Testis (tissue), 3 donors: Measurements from ENCODE around the gene CNNM2. TPM values are rescaled to one million over a fixed set of nuclear protein-coding genes. Genes with fewer than 3 reads are reported as not detected.

Experiments
- DNase-seq: peaks from one replicate; pipeline ENCODE4 v3.0.0-alpha.2; 2019
- H3K27ac ChIP-seq, 2 donors: fragments of 200-600 bp; sonication (generic); one replicate each; pipeline ENCODE4 v1.5.1; 2019
- H3K27me3 ChIP-seq: fragments of 200-600 bp; sonication (generic); one replicate; pipeline ENCODE4 v1.5.1; 2019
- H3K36me3 ChIP-seq: fragments of 200-600 bp; sonication (generic); one replicate; pipeline ENCODE4 v1.5.1; 2017; ENCODE audit warnings: low read depth; ENCODE audit errors: missing control alignments
- H3K4me1 ChIP-seq: fragments of 200-600 bp; sonication (generic); one replicate; pipeline ENCODE4 v1.5.1; 2019
- H3K4me3 ChIP-seq, 2 donors: fragments of 200-600 bp; sonication (generic); one replicate each; pipeline ENCODE4 v1.5.1; 2017 to 2019
- H3K9me3 ChIP-seq: fragments of 200-600 bp; sonication (generic); one replicate; pipeline ENCODE4 v1.5.1; 2017
- POLR2A ChIP-seq: fragments of 450-650 bp; IDR thresholded peaks from one replicate; pipeline ENCODE4 v1.6.1; 2017; ENCODE audit warnings: antibody characterized with exemption, mild to moderate bottlenecking, moderate library complexity
- WGBS, 2 donors: methylation state at CpG; one replicate each; pipeline ENCODE4 v1.1.5; 2018; 5-methylcytosine and 5-hydroxymethylcytosine counted together
- intact Hi-C: fragments of 100-400 bp; cut with DNase I; formaldehyde crosslinking; loops from one replicate; pipeline ENCODE4 v1.15.1; 2023; ENCODE audit warnings: low total_unique reads
- polyA plus RNA-seq: library from polyadenylated mRNA; stranded (reverse); fragments of 350-450 nt; fragmentation: Illumina TruSeq; extraction: RNeasy Lipid Tissue Mini Kit (QIAGEN cat#74804); gene quantifications from one replicate; pipeline ENCODE4 v1.2.3, GENCODE V29; 2014; ENCODE audit warnings: low read depth, low replicate concordance; ENCODE audit not compliant: insufficient read depth
- total RNA-seq, 2 donors: library from RNA; depleted of rRNA; stranded (reverse); fragments of >200 nt; gene quantifications; one replicate each; pipeline ENCODE4 v1.2.3, GENCODE V29; 2016
- TF ChIP-seq, protein P1 (sequence below), 3 experiments: fragments of 450-650 bp in 2 of 3; fragments of 200-600 bp in 1 of 3; sonication (generic) in 1 of 3; IDR thresholded peaks; one replicate each; pipeline ENCODE4 v1.5.1; 2016 to 2019; ENCODE audit warnings: antibody characterized with exemption in 3 of 3, mild to moderate bottlenecking in 2 of 3, moderate library complexity in 1 of 3

The CNNM2 gene
- total and polyA plus RNA-seq, 3 donors from 2014 or later = 9.8 to 30.5 (median 24.2) TPM

DNA sequence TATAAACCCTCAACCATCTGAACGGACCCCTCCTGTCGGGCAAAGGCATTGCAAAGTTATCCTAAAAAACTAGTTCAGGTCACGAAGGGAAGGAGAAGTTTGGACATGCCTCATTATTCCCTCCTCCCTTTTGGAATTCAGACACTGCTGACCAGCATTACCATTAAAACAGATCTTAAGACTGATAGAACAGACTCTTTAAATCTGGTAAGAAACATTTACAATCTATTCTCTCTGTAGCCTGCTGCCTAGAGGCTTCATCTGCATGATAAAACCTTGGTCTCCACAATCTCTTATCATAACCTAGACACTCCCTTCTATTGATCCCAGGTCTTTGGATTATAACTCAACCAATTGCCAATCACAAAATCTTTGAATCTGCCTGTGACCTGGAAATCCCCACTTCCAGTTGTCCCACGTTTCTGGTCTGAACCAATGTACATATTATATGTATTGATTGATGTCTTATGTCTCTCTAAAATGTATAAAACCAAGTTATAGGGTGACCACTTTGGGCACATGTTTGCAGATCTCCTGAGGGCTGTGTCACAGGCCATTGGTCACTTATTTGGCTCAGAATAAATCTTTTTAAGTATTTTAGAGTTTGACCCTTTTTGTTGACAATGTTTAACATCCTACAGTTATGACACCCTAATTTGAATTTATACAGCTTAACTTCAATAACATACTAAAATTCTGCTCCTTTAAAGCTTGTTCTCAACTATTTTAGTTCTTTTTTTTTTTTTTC lies 23.5 kb upstream of the CNNM2 start:
- 86 to 93% methylated on average over 4 of the region's 4 CpGs for WGBS, 2 donors
- H3K4me1 ChIP-seq = no peaks in the 10 kb centered on the region
- H3K27me3 ChIP-seq = no peaks in the 10 kb centered on the region
- H3K27ac ChIP-seq = no peak overlapping the region
- intact Hi-C loops = no loop called here
- no peak for DNase-seq
- TF ChIP-seq POLR2A = no peak
- TF ChIP-seq, protein P1, sequence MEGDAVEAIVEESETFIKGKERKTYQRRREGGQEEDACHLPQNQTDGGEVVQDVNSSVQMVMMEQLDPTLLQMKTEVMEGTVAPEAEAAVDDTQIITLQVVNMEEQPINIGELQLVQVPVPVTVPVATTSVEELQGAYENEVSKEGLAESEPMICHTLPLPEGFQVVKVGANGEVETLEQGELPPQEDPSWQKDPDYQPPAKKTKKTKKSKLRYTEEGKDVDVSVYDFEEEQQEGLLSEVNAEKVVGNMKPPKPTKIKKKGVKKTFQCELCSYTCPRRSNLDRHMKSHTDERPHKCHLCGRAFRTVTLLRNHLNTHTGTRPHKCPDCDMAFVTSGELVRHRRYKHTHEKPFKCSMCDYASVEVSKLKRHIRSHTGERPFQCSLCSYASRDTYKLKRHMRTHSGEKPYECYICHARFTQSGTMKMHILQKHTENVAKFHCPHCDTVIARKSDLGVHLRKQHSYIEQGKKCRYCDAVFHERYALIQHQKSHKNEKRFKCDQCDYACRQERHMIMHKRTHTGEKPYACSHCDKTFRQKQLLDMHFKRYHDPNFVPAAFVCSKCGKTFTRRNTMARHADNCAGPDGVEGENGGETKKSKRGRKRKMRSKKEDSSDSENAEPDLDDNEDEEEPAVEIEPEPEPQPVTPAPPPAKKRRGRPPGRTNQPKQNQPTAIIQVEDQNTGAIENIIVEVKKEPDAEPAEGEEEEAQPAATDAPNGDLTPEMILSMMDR (IDR thresholded peaks at IDR 0.05) = no peak
- no peak overlapping the region for H3K4me3 ChIP-seq
- no peaks in the 10 kb centered on the region for H3K9me3 ChIP-seq
- H3K36me3 ChIP-seq = no peaks in the 10 kb centered on the region

DNA sequence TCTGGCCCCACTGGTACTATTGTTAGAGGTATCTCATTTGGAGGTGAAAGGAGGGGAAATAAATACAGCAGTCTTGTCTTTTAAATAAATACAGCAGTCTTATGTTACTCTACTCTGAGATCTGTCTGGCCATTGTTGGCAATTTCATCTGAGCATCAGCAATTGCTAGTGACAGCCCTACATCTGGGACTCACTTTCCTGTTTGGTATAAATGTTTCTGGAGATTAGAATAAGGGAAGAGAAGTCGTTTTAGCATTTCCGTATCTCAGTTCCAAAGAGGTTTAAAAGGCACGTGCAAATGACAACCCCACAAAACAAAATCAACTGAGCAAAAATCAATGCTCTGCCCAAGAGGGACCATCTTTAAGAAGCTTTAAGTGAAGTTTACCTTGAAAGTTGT lies 18.1 kb upstream of the CNNM2 start:
- no peak for DNase-seq
- no peak for TF ChIP-seq POLR2A
- TF ChIP-seq, protein P1 (IDR thresholded peaks at IDR 0.05) = no peak
- no peaks in the 10 kb centered on the region for H3K4me1 ChIP-seq
- intact Hi-C loops = loop anchor here (10.0 kb wide), 1 partner anchor 65 kb away; the partner anchor contains the start of gene CYP17A1
- no peak overlapping the region for H3K27ac ChIP-seq
- no peaks in the 10 kb centered on the region for H3K36me3 ChIP-seq
- WGBS, 2 donors = 72 to 76% methylated on average over 3 of the region's 3 CpGs
- H3K27me3 ChIP-seq = no peaks in the 10 kb centered on the region
- H3K4me3 ChIP-seq = no peak overlapping the region
- H3K9me3 ChIP-seq = no peaks in the 10 kb centered on the region

DNA sequence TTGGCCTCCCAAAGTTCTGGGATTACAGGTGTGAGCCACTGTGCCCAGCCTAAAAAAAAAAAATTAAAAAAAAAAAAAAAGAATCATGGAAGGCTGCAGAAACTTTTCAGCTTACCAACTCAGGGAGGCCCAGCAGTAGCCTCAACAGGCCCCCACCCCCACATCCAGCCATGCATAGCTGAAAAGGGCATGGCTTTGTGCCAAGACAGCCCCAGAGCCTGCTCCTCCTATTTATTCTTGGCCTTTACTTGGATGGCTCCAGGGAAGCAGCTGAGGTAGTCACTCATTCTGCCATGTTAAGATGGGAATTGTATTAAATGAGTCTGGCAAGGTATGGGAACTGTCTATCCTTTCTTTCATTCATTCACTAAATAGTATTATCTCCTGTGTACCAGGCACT lies 13.7 kb upstream of the CNNM2 start:
- intact Hi-C loops = loop anchor here (10.0 kb wide), 1 partner anchor 70 kb away; the partner anchor contains the start of gene CYP17A1
- Histone ChIP-seq H3K27me3 (no peaks in the 10 kb centered on the region), H3K4me1 (no peaks in the 10 kb centered on the region), H3K36me3 (no peaks in the 10 kb centered on the region), H3K9me3 (no peaks in the 10 kb centered on the region), H3K4me3 (no peak overlapping the region), H3K27ac (no peak overlapping the region)
- no peak for DNase-seq
- TF ChIP-seq, protein P1 (IDR thresholded peaks at IDR 0.05) = no peak
- TF ChIP-seq POLR2A = no peak

DNA sequence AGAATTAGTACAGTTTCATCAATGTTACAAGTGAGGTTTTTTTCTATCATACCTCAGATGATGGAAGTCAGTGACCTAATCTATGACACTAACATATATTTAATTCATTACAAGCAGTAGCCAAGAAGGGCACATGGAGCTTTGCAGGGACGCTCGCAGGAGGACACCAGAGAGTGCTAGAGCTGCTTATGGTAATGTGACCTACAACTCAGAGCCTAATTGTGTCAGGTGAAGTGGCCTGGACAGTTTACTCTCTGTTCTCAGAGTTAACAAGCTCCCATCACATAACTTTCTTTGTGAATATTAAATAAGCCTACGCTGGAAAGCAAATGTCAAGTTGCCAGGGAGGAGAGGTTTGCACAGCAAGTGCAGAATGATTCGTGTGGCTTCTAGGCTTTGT lies 11.6 kb upstream of the CNNM2 start:
- DNase-seq = no peak
- Histone ChIP-seq H3K9me3 (no peaks in the 10 kb centered on the region), H3K27me3 (no peaks in the 10 kb centered on the region), H3K4me3 (no peak overlapping the region), H3K36me3 (no peaks in the 10 kb centered on the region), H3K27ac (no peak overlapping the region), H3K4me1 (no peaks in the 10 kb centered on the region)
- WGBS, 2 donors = 91 to 92% methylated on average over 4 of the region's 4 CpGs
- TF ChIP-seq, protein P1 (IDR thresholded peaks at IDR 0.05) = no peak
- TF ChIP-seq POLR2A = no peak
- intact Hi-C loops = loop anchor here (10.0 kb wide), 1 partner anchor 72 kb away; the partner anchor contains the start of gene CYP17A1

DNA sequence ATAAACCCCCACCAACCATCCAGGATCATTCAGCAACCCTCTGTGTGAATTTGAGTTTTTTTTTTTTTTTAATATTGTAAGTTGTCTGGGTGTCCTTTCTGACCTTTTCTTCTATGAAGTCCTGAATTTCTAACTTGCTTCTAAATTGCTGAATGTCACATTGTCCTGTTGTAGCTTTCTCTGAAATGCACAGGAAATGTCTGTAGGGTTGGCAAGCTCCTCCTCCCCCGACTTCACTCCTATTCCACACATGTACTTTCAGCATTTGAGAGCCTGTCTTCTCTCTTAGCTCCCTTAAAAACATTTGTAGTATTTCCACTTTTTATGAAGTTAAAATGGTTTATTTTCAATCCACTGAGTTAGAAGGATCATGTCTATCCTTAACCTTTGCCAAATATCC lies 3.3 kb upstream of the CNNM2 start:
- H3K27ac ChIP-seq = no peak overlapping the region
- TF ChIP-seq, protein P1 (IDR thresholded peaks at IDR 0.05) = no peak
- no peak for TF ChIP-seq POLR2A
- H3K9me3 ChIP-seq = no peaks in the 10 kb centered on the region
- no peaks in the 10 kb centered on the region for H3K36me3 ChIP-seq
- intact Hi-C loops = loop anchor here (10.0 kb wide), 1 partner anchor 330 kb away; the partner anchor contains the start of gene RPEL1
- no peaks in the 10 kb centered on the region for H3K27me3 ChIP-seq
- 61 to 92% methylated on average over 1 of the region's 1 CpG for WGBS, 2 donors
- no peak overlapping the region for H3K4me3 ChIP-seq
- DNase-seq = no peak
- H3K4me1 ChIP-seq = no peaks in the 10 kb centered on the region
